ENCODE measurements around the gene SPEM1. TPM values are rescaled to one million over a fixed set of nuclear protein-coding genes. Genes with fewer than 3 reads are reported as not detected.

The SPEM1 gene
- total and polyA plus RNA-seq, 2 of the 13 experiments (the other 11 are each of a cell fraction or from before 2014, with no cell fraction given): not detected

DNA sequence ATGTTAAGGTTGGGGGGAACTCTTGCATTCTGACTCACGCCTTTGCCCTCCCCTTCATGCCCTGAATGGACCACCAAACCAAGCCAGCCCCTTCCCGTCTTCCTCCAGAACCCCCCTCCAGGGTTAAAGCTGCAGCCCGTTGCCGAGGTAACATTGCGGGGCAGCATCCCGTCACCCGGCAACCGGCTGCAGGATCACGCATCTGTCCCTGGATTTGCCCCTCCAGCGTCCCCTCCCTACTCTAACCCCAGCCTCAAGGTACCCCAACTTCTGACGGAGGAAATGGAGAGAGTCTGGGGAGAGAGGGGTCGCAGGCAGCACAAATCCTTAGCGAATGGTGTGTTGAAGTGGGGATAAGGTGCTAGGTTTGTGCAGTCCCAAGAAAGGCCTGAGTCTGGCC lies 13.0 kb upstream of the SPEM1 start:
- Histone ChIP-seq H2AFZ (ENCODE audit: low read length) (no peak overlapping the region), H3K27ac (ENCODE audit: extremely low read length, insufficient read depth, low read length) (no peak overlapping the region), H3K79me2 (ENCODE audit: insufficient read depth, low read length) (peaks cover 4% of the 10 kb centered on the region), H3K36me3 (replicated peaks in 1 of 2; ENCODE audit: control insufficient read depth in 1 of 2, insufficient read depth in 2 of 2, low read length in 2 of 2) (0 out of 5 replicates have a peak, but pooled peaks cover 0 to 2% of the 10 kb centered on the region in 2 experiments), H3K4me3 (replicated peaks in 1 of 3; ENCODE audit: insufficient read depth in 1 of 3, low read depth in 2 of 3, low read length in 3 of 3) (no peak overlapping the region), H3K9ac (ENCODE audit: insufficient read depth, low read depth, low read length) (no peak overlapping the region), H3K27me3 (ENCODE audit: control insufficient read depth in 1 of 2, insufficient read depth in 2 of 2, low read length in 2 of 2) (no peaks in the 10 kb centered on the region; a peak in 1 of 5 replicates), H3K4me1 (ENCODE audit: insufficient read depth, low read length) (peaks cover 18% of the 10 kb centered on the region), H3K9me3 (ENCODE audit: low read length) (no peaks in the 10 kb centered on the region), H4K20me1 (ENCODE audit: insufficient read depth, low read length) (no peaks in the 10 kb centered on the region), H3K4me2 (ENCODE audit: low read depth, low read length) (no peak overlapping the region; the same call in 1 of the 2 replicates)
- no TSS peak for BruUV-seq (replicated peaks)
- TF ChIP-seq NFYC (CRISPR knock-in tag; IDR thresholded peaks at IDR 0.05): no peak
- TF ChIP-seq RFX1 (IDR thresholded peaks at IDR 0.05): no peak
- no peak for TF ChIP-seq SUZ12 (IDR thresholded peaks at IDR 0.05; ENCODE audit: low read depth, low read length)
- no peak for TF ChIP-seq HNRNPH1 (optimal IDR thresholded peaks at IDR 0.05; ENCODE audit: low read depth, low read length)
- TF ChIP-seq FOXK1 (CRISPR knock-in tag; IDR thresholded peaks at IDR 0.05; ENCODE audit: borderline replicate concordance, low read depth): no peak
- TF ChIP-seq MAFK (conservative IDR thresholded peaks at IDR 0.05 in 1 of 2, IDR thresholded peaks at IDR 0.05 in 1 of 2; ENCODE audit: low read length in 2 of 2): no peak
- TF ChIP-seq SMAD1 (CRISPR knock-in tag; IDR thresholded peaks at IDR 0.05; ENCODE audit: borderline replicate concordance, low read depth): no peak
- TF ChIP-seq, protein P1, sequence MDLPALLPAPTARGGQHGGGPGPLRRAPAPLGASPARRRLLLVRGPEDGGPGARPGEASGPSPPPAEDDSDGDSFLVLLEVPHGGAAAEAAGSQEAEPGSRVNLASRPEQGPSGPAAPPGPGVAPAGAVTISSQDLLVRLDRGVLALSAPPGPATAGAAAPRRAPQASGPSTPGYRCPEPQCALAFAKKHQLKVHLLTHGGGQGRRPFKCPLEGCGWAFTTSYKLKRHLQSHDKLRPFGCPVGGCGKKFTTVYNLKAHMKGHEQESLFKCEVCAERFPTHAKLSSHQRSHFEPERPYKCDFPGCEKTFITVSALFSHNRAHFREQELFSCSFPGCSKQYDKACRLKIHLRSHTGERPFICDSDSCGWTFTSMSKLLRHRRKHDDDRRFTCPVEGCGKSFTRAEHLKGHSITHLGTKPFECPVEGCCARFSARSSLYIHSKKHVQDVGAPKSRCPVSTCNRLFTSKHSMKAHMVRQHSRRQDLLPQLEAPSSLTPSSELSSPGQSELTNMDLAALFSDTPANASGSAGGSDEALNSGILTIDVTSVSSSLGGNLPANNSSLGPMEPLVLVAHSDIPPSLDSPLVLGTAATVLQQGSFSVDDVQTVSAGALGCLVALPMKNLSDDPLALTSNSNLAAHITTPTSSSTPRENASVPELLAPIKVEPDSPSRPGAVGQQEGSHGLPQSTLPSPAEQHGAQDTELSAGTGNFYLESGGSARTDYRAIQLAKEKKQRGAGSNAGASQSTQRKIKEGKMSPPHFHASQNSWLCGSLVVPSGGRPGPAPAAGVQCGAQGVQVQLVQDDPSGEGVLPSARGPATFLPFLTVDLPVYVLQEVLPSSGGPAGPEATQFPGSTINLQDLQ (CRISPR knock-in tag; IDR thresholded peaks at IDR 0.05): no peak
- TF ChIP-seq ZNF614 (CRISPR knock-in tag; IDR thresholded peaks at IDR 0.05; ENCODE audit: borderline replicate concordance): no peak
- no peak for TF ChIP-seq ZFP36L2 (CRISPR knock-in tag; IDR thresholded peaks at IDR 0.05)
- no peak for TF ChIP-seq KDM1A (CRISPR knock-in tag; IDR thresholded peaks at IDR 0.05)
- no peak for TF ChIP-seq ZFY (CRISPR knock-in tag; IDR thresholded peaks at IDR 0.05)
- no peak for TF ChIP-seq ZBTB1 (CRISPR knock-in tag; IDR thresholded peaks at IDR 0.05; ENCODE audit: borderline replicate concordance)
- no peak for TF ChIP-seq ZNF138 (CRISPR knock-in tag; IDR thresholded peaks at IDR 0.05; ENCODE audit: low read depth)
- TF ChIP-seq TEAD3 (CRISPR knock-in tag; optimal IDR thresholded peaks at IDR 0.05; ENCODE audit: borderline replicate concordance): no peak
- no peak for TF ChIP-seq ZC3H4 (CRISPR knock-in tag; IDR thresholded peaks at IDR 0.05; ENCODE audit: borderline replicate concordance)
- in situ Hi-C loops (cut with HindIII; ENCODE audit: extremely low pct_ligation_motif_present, low pct_unique_long_range_greater_than_20kb) (no loop called here), intact Hi-C loops (cut with micrococcal nuclease; ENCODE audit: unreplicated experiment) (no loop called here)
- DNase-seq (ENCODE audit: low spot score) (no peak), FAIRE-seq (no peak), ATAC-seq (no peak)
- ChIA-PET POLR2A (no interaction called here), CTCF (ENCODE audit: low intra/inter-chr PET ratio, low total read pairs) (no interaction called here)
- WGBS (ENCODE audit: low lambda C conversion rate): 81% methylated on average over 13 of the region's 13 CpGs
